Renal cortical epithelial cell (primary cell): ENCODE measurements around the gene HLF. TPM values are rescaled to one million over a fixed set of nuclear protein-coding genes. Genes with fewer than 3 reads are reported as not detected.

Experiments
- DNase-seq: peaks from one replicate; pipeline ENCODE4 v3.0.0-alpha.2; 2011; ENCODE audit warnings: low read depth
- total RNA-seq: library from RNA; depleted of rRNA; stranded (reverse); fragments of >200 nt; gene quantifications from 2 replicates; pipeline ENCODE4 v1.2.3, GENCODE V29; 2014

Gene HLF
- 0.52 and 1.9 TPM in 2 replicates for total RNA-seq

DNA sequence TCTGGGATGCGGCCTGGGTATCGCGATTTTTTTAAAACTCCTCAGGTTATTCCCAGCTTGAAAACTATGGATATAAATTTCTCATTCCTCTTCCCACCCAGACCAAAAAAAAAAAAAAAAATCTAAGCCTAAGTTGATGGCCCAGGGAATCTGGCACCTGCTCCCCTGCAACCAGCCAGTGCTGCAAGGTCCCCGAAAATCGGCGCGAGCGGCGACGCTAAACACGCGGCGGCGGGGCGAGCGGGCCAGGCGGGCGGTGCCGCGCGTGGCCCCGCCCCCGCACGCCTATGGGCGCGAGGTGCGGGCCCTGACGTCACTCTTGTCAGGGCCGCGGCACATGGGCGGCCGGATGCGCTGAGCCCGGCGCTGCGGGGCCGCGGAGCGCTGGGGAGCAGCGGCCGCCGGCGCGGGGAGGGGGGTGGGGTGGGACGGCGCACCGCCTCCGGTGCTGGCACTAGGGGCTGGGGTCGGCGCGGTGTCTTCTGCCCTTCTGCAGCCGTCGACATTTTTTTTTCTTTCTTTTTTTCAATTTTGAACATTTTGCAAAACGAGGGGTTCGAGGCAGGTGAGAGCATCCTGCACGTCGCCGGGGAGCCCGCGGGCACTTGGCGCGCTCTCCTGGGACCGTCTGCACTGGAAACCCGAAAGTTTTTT lies at the start of gene HLF:
Gene HLF, plus strand, starts transcription at position 316 of the 654 bp plus-strand sequence. CDS start 525 bp downstream, outside the sequence.
- DNase-seq = no peak

GRCh38 chr17:55215711-55216110 lies 49.0 kb upstream of the HLF start:
- DNase-seq = no peak

DNA sequence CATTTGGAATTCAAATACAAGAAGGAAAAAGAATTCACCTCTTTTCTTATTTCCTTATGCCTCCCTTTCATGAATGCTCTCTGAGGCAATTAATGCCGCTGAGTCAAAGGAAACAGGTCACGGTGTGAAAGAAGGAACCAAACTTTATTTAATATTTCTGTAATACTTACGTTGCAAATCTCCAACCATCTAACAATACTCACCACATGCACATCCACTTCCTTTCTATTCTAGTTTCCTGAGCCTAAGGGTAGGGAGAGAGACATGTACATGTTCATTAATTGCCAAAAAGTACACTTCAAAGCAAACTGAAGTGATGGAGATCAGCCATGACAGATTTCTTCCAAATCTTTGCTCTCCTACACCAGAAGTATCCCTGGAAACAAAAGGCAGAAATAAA lies 47.9 kb upstream of the HLF start:
- no peak for DNase-seq

DNA sequence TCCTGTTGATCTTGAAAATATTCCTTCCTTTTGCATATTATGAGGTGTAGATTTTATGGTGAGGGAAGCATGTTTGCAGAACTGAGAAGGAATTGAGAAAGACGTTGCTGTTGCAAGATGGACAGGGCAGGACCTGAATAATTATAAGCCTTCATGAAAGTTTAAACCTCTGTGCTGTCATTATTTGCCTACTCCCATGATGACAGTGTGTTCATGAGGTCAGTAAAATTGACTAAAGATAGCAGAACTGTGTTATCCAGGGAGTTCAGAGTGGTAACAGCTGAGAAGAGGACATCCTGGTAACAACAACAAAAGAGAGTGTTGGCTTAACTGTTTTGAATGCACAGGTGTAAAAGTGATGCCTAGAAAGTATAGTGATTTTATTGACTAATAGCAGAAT lies 45.3 kb upstream of the HLF start:
- DNase-seq = no peak

DNA sequence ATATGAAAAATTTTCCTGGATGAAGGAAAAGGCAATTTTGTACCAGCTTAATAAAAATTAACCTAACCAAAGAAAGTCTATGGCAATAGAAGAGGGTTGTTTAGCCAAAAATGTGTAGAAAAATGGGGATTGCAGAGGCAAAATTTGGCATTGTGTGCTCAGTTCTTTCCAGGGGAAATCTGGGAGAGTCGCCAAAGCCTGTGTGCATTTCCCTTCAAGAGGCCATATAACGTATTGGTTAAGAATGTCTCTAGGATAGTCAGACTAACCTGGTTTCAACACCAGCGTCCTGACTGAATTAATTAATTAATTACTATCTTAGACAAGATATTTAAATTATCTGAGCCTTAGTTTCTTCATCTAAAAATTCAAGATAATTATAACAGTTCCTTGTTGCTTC lies 44.8 kb upstream of the HLF start:
- no peak for DNase-seq

DNA sequence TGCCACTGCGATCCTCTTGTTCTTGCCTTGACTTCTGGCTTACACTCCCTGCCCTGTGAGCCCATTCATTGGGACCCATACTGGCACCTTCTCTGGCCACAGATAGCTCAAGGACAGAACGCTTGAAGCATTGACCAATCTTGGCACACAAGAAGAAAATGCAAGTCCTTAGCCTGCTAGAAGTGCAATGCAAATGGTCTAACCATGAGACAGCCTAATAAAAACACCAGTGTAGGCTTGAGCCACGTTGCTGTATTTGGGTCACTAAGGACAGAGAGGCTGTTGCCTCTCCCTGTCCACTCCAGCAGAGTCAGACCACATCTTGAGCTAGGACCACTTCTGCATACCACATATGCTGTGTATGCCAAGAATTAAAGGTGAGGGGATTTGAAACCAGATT lies 41.2 kb upstream of the HLF start:
- DNase-seq = no peak

DNA sequence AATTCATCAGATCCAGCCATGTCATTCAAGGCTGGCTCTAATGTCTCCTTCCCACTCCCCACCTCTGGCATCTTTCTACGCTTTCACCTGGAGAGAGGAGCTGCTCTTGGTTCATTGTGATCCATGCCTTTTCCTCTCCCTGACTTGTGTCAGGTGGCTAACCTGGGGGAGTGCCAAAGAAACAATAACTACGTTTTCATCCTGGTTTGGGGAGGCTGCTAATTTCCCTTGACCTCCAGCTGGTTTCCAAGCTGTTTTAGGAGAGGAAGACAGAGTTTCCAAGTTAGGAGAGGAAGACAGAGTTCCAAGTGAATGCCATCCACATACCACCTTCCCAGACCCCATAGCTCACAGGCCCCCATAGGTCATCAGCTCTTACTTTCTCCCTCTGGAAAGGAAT lies 40.0 kb upstream of the HLF start:
- no peak for DNase-seq

- DNase-seq = no peak
These were observed 39.5 kb upstream of the HLF start for GRCh38 chr17:55225237-55225636.

DNA sequence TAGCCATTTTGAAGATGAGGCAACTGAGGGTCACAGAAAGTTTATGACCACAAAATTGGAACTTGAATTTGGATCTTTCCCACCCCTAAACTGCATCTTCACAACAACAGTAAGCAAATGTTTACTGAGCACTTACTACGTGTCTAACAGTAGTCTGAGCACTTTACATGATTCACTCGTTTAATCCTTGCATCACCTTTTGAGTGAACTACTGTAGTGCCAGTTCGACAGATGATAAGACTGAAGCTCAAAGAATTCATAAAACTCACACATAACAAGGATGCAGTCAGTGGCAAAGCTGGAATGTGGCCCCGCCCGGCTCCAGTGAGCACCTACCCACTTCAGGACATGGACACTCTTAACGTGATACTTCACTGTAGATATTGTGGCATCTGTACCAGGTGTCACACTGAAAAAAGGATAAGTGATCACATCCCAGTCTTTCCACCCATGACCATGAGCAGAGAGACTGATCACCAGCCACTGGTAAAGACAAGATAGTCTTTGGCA lies 36.0 kb upstream of the HLF start:
- DNase-seq = no peak

DNA sequence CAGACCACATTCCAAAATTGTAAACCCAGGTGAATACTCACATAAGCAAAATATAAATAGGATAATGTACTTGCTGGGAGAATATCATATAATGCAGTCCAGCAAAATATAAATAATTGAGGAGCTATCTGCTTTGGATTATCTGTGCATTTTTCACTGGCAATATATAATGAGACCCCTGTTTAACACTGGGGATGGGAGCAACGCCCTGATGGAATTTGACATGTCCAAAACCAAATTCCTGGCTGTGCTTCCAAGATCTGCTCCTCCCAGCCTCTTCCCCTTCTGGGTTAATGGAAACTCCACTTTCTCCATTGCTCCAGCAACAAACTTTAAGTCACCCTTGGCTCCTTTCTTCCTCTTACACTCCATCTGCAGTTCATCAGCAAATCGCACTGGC lies 35.5 kb upstream of the HLF start:
- no peak for DNase-seq

GRCh38 chr17:55230716-55231115 lies 34.0 kb upstream of the HLF start:
- no peak for DNase-seq

DNA sequence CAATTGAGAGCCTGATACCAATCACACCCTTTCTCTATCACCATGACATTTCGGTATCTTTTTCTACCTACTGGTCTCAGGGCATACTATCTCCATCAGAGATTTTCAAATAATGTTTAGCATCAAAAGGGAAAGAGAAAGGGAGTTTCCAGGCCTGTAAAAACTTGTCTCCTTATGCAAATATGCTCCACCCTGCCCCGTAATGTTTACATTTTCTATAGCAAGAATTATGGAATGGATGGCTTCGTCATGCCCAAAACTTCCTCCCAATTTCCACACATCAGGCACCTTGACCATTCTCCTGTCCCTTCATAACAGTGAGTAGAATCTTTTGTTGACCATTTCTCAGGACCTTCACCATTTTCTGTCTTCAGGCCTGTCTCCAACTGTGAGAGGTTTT lies 30.9 kb upstream of the HLF start:
- DNase-seq = no peak

GRCh38 chr17:55236316-55236715 lies 28.4 kb upstream of the HLF start:
- DNase-seq = no peak

DNA sequence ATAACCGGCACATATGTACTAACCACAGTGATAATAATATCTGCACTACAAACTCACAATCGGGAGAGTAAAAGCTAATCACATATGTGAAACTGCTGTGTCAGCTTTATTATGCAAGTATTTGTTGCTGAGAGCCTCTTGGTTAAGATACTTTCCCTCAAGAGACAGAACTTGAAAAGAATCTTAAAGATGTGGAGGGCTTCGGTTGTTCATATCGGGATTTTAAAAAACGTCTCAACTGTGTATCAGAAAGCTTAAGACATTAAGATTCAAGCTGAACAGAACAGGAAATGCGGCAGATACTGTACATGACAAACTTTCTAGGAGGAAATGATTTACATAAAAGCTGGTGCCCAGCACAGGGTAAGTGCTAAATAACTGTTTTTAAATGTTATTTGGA lies 27.5 kb upstream of the HLF start:
- DNase-seq = no peak

GRCh38 chr17:55237841-55238178 lies 26.9 kb upstream of the HLF start:
- no peak for DNase-seq

DNA sequence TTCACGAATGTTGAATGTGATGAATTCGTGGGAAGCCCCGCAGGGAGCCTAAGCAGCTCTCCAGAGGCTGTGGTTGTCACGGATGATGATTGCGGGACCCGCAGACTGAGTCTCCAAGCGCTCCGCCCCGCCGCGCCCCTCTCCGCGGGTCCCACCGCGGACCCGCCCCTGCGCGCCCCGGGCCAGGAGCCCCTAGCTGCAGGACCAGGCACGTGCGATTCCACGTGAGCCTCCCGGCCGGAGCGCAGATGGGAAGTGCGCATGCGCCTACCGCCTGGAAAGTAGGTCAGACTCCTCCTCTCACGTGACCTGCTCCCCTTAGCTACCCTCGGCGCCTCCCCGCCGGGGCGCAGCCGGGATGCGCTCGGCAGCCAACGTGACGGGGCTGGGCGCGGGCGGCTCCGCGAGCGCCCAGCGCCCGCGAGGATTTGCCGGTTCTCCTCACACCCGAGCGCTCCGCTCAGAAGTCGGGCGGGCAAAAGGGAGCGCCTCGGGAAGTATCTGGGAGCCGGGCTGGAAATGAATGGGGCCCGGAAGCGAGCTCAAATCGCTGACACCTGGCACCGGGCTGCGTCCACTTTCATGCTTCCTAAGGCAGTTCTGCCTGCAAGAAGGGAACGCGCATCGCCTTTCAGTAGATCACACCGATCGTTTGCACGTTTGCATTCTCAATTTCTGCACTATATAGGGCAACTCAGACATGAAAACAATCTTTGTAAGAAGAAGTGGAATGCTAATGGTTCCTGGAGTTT lies 26.4 kb upstream of the HLF start:
- DNase-seq = peak; percentile 82

DNA sequence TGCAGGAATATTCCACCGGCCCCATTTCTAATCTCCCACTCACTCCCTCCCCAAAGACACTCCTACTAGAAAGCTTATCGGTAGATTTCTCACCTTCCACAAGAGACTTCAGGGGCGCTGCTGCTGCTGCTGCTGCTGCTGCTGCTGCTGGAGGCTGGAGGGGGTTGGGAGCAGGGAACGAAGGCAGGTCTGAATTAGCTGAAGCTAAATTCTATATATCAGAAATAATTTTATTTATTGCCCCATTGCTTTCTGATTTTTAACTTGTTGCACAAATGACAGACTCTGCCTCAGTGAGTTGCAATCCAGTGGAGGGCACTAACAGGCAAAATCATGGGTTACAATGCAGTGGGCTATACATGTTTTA lies 25.8 kb upstream of the HLF start:
- DNase-seq = peak; percentile 18

DNA sequence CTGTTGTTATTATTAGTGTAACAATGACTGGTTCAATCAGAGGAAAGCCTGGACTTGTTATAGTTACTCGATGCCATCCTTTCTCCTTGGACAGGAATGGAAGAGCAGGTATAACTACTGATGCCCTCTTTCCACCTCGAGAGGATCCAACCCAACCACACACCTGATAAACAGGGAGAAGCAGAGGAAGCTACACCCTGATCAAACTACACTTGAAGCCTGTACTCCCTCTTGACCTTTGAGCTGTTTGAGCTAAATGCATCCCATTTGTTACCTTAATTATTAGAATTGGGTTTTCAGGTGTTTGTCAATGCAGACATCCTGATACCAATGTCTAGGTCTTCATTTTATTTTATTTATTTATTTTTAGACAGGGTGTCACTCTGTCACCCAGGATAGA lies 23.7 kb upstream of the HLF start:
- DNase-seq = no peak

DNA sequence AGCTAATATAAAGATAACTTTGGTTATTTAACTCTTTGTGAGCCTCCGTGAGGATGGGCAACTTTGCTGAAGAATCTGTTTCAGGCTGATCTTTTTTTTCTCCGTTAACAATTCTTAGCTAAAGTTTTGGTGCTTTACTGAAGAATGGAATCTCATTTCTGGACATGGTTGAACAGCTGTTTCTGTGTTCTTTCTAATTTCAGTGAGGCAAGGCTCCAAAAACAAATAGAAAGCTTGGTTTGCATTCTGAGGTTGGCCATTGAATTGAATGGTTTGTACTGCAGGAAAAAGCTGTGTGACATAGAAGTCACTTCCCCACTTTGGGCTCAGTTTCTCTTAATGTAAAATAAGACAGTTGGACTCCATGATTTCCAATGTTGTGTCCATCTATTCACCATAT lies 22.3 kb upstream of the HLF start:
- DNase-seq = no peak

- DNase-seq = no peak
These were observed 18.8 kb upstream of the HLF start for GRCh38 chr17:55245986-55246385.

DNA sequence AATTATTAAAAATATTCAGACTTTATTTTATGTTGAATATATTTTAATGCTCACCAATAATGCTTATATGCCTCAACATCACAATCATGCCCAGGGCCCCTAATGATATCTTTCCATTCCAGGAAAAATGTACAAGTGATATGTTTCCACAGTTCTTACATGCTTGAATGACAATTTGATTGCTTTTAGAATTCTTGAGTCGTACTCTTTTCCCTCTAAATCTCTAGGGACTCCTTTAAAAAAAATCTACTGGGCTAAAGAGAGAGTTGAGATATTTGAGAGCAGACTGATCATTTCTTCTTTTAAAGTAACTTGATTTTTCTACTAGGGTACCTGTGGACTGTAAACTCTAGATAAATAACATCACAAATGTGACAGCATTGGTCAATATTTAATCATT lies 18.2 kb upstream of the HLF start:
- DNase-seq = no peak

DNA sequence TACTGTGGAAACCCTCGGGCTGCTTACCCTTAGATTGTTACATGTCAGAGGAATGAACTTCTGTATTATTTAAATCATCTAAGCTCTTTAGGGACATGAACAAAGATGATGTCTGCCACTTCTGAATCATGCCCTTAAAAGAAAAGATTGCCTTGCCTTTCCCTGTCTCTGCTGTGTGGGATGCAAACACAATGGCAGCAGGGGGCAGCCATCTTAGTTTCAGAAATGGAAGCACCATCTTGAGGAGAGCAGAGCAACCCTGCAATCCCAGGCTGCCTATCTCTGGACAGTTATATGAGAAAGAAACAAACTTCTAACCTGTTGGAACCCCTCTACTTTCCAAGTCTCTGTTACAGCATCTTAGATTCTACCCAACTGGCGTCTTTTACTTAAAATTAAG lies 16.7 kb upstream of the HLF start:
- no peak for DNase-seq

DNA sequence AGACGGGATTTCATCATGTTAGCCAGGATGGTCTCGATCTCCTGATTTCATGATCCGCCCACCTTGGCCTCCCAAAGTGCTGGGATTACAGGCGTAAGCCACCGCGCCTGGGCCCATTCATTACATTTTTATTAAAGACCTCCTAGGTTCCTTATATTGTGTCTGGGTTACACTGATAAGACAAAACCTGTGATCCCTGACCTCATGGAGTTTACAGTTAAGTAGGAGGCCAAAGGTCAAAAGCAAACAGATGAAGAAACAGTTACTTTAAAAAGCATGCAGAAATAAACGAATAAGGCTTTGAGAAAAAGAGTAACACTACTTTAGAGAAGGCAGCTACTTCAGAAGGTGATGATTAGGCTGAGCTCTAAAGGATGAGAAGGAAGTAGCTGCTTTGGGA lies 14.9 kb upstream of the HLF start:
- no peak for DNase-seq

- DNase-seq = no peak
These were observed 10.4 kb upstream of the HLF start for GRCh38 chr17:55254375-55254774.
